Raji (cell line): ENCODE data around the gene SLC26A5.

ENCODE experiments used
- POLR2A ChIP-seq: IDR thresholded peaks from 2 replicates; pipeline ENCODE4 v1.6.1; 2011; ENCODE audit warnings: low read depth, low read length, control low read depth; ENCODE audit not compliant: insufficient read depth

SLC26A5 gene, protein sequence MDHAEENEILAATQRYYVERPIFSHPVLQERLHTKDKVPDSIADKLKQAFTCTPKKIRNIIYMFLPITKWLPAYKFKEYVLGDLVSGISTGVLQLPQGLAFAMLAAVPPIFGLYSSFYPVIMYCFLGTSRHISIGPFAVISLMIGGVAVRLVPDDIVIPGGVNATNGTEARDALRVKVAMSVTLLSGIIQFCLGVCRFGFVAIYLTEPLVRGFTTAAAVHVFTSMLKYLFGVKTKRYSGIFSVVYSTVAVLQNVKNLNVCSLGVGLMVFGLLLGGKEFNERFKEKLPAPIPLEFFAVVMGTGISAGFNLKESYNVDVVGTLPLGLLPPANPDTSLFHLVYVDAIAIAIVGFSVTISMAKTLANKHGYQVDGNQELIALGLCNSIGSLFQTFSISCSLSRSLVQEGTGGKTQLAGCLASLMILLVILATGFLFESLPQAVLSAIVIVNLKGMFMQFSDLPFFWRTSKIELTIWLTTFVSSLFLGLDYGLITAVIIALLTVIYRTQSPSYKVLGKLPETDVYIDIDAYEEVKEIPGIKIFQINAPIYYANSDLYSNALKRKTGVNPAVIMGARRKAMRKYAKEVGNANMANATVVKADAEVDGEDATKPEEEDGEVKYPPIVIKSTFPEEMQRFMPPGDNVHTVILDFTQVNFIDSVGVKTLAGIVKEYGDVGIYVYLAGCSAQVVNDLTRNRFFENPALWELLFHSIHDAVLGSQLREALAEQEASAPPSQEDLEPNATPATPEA

DNA sequence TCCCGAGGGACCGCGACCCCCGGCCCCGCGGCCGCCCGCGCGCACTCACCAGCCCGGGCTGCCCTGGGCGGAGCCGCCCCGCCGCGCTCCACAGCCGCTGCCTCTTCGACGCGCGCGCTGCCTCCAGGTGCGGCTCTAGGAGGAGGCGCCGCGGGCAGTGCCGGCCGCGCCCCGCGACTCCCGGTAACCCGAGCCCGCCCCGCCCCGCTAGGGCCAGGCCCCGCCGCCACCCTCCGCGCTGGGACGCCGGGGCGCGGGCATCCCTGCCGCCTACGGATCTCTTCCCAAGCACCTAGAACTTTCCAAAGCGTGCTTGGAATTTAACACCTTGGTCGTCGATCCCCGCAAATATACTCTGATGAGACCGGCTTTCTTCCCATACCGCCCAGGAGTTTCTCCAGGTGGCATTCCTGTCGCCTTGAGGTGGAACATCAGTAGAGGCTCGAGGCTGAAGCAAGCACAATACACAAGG, at the start of gene SLC26A5:
Gene SLC26A5, minus strand, starts transcription at position 159 of the 472 bp plus-strand sequence. CDS start 24,693 bp downstream, outside the sequence.
- no peak for TF ChIP-seq POLR2A

DNA sequence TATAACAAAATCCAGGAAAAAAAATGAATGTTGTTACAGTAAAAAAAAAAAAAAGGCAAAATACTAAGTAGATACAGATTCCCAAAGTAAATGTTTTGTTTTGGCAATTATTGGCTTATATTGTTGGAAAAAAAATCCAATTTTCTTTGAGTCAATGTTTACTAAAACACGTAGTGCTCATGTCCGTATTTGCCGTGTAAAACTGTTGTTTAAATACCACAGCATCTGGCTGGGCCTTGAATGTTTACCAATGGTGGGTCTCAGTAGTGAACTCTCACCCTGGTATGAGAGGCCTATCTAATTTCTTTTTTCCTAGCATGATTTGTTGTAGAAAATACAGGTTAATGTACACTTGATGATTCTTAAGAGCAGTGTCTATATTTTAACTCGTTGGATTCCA, 41.4 kb upstream of the SLC26A5 start:
- TF ChIP-seq POLR2A, result no peak

DNA sequence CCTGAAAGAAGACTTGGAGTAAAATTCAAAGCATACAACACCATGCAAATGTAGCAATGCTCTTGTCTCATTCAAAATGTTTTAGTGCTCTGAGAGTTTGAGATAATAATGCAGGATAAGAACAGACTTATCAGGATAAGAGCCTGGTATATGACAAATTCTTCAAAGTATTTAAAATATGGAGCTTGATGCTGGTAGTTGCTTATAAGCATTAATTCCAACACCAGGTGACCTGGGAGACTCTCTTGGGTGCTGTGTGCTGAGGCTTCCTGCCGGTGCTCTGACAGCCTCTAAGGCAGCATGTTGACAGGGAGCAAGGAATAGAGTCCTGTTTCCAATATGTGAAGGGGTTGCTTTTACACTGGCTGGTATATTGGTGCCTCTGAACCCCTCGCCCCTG, 34.8 kb upstream of the SLC26A5 start:
- TF ChIP-seq POLR2A, result no peak

DNA sequence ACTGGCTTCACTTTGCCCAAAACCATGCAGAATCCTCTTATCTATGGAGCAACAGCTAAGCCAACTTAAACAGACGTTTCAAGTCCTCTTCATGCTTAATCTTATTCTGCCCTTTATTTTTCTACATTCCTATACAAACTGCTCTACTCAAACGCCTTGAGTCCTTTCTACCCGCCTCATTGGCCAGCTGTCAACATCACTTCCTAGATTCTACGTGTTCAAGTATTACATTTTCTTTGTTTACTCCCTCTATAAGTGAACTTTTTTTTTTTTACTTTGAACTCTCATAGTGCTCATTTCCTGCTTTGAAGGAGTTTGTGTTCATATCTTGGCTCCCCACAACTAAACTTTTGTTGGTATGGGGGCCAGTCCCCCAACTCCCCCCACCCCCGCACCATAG, 28.9 kb upstream of the SLC26A5 start:
- no peak for TF ChIP-seq POLR2A

DNA sequence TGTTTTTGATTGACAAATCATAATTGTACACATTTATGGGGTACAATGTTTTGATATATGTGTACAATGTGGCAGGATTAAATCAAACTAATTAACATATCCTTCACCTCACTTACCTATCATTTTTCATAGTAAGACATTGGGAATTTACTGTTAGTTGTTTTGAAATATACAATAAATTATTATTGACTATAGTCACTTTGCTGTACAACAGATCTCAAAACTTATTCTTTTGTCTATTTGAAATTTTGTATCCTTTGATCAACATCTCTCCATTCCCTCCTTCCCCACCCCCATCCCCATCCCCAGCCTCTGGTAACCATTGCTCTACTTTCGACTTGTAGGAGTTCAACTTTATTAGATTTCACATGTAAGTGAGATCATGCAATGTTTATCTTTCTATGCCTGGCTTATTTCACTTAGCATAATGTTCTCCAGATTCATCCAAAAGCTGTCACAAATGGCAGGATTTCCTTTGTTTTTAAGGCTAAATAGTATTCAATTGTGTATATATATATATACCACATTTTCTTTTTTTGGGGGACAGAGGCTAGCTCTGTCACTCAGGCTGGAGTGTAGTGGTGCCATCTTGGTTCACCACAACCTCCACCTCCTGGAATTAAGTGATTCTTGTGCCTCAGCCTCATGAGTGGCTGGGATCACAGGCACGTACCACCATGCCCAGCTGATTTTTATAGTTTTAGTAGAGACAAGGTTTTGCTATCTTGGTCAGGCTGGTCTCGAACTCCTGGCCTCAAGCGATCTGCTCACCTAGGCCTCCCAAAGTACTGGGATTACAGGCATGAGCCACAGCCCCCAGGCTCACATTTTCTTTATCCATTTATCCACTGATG, 23.3 kb upstream of the SLC26A5 start:
- no peak for TF ChIP-seq POLR2A

DNA sequence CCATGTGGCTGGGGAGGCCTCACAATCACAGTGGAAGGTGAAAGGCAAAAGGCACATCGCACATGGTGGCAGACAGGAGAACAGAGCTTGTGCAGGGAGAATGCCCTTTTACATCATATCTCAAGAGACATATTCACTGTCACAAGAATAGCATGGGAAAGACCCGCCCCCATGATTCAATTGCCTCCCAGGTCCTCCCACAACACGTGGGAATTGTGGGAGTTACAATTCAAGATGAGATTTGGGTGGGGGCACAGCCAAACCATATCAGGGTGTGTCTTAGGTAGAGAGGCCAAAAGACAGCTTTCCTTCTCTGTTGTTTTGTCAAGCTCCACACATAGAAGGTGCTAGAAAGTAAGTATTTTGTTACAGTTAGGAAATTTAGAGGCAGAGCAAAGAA, 20.8 kb upstream of the SLC26A5 start:
- no peak for TF ChIP-seq POLR2A

DNA sequence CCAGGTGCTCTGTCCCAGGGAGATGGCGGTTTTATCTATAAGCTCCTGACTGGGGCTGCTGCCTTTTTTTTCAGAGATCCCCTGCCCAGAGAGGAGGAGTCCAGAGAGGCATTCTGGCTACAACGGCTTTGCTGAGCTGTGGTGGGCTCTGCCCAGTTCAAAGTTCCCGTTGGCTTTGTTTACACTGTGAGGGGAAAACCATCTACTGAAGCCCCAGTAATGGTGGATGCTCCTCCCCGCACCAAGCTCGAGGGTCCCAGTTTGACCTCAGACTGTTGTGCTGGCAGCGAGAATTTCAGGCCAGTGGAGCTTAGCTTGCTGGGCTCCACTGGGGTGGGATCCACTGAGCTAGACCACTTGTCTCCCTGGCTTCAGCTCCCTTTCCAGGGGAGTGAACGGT, 16.4 kb upstream of the SLC26A5 start:
- no peak for TF ChIP-seq POLR2A

DNA sequence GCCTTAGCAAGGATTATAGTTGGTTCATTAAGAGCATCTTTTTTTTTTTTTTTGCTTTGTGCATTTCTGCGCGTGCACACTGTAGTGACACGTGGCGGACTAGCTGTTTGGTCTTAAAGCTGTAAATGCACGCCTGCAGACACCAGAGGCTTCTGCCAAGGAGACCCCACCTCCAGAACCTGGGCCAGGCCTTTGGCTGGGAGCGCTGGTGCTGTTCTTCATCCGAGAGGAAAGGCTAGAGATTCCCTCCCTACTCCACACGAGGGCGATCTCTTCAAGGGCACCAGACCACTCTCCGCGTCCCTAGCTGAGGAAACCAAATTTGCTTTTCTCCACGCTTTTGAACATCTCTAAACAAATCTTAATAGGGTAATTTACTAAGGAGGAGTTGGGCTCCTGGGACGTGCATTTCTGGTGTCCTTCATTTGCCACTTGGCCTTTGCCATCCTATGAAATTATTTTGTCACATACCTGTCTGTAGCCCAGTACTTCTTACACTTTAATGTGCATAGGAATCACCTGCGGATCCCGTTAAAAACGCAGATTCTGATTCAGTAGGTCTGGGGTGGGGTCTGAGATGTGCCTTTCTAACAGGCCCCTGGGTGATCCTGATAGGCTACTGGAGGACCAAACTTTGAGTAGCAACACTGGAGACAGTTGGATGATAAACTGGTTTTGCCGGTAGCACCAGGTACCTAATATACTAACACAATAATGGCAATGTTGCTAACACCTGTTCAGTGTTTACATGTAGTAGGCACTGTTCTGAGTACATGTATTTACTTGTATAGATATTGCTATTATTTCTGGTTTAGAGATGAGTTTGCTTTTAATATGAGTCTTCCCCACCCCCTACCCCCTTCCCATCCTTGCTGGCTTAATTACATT, 1.3 kb upstream of the SLC26A5 start:
- no peak for TF ChIP-seq POLR2A

DNA sequence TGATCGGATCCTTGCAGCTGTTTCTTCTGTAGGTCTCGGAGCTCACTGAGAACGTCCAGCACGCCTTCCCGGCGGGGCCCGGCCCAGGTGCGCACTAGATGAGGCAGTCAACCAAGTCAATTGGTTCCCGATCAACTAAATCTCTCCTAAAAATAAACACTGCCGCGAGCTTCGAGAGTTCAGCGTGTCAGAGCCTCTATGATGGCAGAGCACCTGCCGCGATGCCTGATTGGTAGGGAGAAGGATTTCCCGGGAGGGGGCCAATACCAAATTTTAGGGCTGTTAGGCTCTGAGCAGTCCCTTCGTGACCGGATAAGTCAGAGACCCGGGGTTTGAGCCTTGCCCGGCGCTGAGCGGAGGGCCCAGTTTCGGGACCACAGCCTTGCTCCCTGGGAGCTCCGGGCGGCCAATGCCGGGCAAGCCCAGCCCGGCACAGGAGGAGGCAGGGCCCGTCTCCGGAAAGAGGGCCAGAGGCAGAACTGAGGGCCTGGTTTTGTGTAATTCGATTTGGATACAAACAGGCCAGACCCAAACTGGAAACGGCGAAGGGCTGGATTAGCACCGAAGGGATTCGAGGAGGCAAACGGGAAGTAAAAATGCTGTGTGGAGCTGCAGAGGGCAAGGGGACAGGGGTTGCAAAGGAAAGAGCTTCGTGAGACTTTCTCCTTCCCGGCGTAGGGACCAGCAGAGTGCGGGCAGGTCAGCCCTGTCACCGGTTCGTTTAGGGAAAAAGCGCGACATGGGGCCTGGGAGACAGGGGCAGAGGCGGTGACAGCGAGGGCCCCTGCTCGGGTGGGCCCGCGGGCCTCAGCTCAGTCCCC, 569 bp downstream of the SLC26A5 start:
- no peak for TF ChIP-seq POLR2A

DNA sequence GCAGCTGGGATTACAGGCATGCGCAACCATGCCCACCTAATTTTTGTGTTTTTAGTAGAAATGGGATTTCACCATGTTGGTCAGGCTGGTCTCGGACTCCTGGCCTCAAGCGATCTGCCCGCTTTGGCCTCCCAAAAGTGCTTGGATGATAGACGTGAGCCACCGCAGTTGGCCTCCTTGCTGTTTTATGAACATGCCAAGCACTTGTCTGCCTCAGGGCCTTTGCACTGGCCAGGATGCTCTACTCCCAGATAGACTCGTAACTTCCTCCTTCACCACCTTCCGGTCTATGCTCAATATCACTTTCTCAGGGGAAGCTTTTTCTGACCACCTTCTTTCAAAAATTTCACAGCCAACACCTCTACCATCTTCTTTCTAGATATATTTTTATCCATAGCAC, 6.3 kb downstream of the SLC26A5 start:
- no peak for TF ChIP-seq POLR2A

DNA sequence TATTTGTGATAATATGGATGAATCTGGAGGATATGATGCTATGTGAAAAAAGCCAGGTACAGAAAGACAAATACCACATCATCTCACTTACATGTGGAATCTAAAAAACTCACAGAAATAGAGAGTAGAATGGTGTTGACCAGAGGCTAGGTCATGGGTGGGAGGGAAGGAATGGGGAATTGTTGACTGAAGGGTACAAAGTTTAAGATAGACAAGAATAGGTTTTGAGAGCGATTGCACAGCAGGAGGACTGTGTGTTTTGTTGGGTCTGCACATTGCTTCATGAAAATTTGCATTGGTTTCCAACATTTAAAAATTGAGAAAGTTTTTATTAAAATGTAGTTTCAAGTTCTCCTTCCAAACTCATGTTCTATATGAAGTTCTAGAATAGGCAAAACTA, 8.4 kb downstream of the SLC26A5 start:
- TF ChIP-seq POLR2A, result no peak

DNA sequence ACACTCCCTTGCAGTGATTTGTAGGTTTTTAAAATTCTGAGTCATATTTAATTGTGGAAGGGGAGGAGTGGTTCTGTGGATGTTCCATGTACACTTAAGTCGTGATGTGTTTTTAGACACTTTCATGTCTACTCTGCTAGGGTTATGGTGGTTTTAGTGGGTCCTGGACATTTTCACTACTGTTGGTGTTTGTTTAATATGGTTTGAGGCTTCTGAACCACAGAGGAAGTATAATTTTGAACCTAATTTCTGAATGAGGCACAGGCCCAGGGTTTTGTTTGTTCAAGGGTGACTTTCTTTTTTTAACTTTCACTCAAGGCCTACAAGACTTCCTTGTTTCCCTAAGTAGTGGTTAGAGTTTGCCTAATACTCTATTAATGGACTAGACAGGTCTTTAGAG, 13.3 kb downstream of the SLC26A5 start:
- TF ChIP-seq POLR2A, result no peak

DNA sequence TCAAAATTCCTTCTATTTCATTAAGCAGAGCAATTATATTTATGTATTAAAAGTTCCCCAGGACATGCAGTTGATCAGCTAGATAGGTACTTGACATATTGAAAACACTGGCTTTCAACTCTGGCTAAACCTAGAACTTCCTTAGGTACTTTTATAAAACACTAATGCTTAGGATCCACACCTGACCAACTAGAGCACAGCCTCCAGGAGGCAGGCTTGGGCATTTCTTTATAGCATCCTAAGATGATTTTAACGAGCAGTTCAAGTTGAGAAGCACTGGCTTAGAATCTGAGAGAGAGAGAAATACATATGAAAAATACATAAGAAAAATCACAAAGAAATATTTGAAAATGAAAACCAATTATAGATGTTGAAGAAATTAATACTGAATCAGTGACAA, 20.8 kb downstream of the SLC26A5 start:
- TF ChIP-seq POLR2A, result no peak
